CD14-positive monocyte (primary cell): ENCODE results near the gene LRRC61. TPM values are rescaled to one million over a fixed set of nuclear protein-coding genes. Genes with fewer than 3 reads are reported as not detected.
"Not testable (repeated sequence)": the region's sequence is repeated elsewhere in the genome, so short reads cannot be mapped to it uniquely, and the experiment has no call there.

Source experiments
- DNase-seq, 3 donors: peaks; one replicate each; pipeline ENCODE4 v3.0.0-alpha.2; 2011 to 2022
- H2AFZ ChIP-seq: 2 replicates; pipeline ENCODE4 v1.6.0; 2012; ENCODE audit warnings: mild to moderate bottlenecking, low read depth, low read length, inconsistent platforms; ENCODE audit not compliant: insufficient read depth, poor library complexity, severe bottlenecking
- H3K27ac ChIP-seq, 2 donors: 1 replicate in 1 of 2; 2 replicates in 1 of 2; pipeline ENCODE4 v1.5.1; 2012 to 2013; ENCODE audit warnings: low read length in 2 of 2, control low read depth in 1 of 2, inconsistent platforms in 1 of 2, low read depth in 1 of 2, mild to moderate bottlenecking in 1 of 2
- H3K27me3 ChIP-seq, 2 donors: one replicate each; pipeline versions ENCODE4 v1.6.0 to v1.6.1; 2011 to 2013; ENCODE audit warnings: low read length in 2 of 2; ENCODE audit not compliant: control insufficient read depth in 2 of 2, insufficient read depth in 2 of 2
- H3K36me3 ChIP-seq, 2 donors: replicated peaks in 1 of 2; 1 replicate in 1 of 2; 2 replicates in 1 of 2; pipeline versions ENCODE4 v1.5.1 to v1.6.1; 2012 to 2013; ENCODE audit warnings: low read length in 2 of 2, control low read depth in 1 of 2, inconsistent platforms in 1 of 2, mild to moderate bottlenecking in 1 of 2; ENCODE audit not compliant: insufficient read depth in 2 of 2, control insufficient read depth in 1 of 2
- H3K4me1 ChIP-seq, 2 donors: 1 replicate in 1 of 2; 2 replicates in 1 of 2; pipeline versions ENCODE4 v1.5.1 to v1.6.1; 2012 to 2013; ENCODE audit warnings: low read length in 2 of 2, control low read depth in 1 of 2, inconsistent platforms in 1 of 2, mild to moderate bottlenecking in 1 of 2, moderate library complexity in 1 of 2; ENCODE audit not compliant: insufficient read depth in 2 of 2, control insufficient read depth in 1 of 2
- H3K4me2 ChIP-seq: replicated peaks from 2 replicates; pipeline ENCODE3; 2012; ENCODE audit warnings: low read length, moderate library complexity, mild to moderate bottlenecking; ENCODE audit not compliant: poor library complexity, severe bottlenecking; ENCODE audit errors: extremely low read depth
- H3K4me3 ChIP-seq, 3 experiments: fragments of 200-600 bp in 1 of 3; sonication (generic) in 1 of 3; replicated peaks in 1 of 3; 1 replicate in 2 of 3; 2 replicates in 1 of 3; pipeline ENCODE4 v1.5.1; 2011 to 2013; ENCODE audit warnings: low read length in 3 of 3, mild to moderate bottlenecking in 3 of 3, control low read depth in 2 of 3, low read depth in 2 of 3, inconsistent platforms in 1 of 3, moderate library complexity in 1 of 3
- H3K79me2 ChIP-seq: 2 replicates; pipeline ENCODE4 v1.6.0; 2012; ENCODE audit warnings: mild to moderate bottlenecking, control low read depth, inconsistent platforms, low read length, moderate library complexity; ENCODE audit not compliant: insufficient read depth
- H3K9ac ChIP-seq: 2 replicates; pipeline ENCODE4 v1.6.0; 2017; ENCODE audit warnings: low read length, mild to moderate bottlenecking; ENCODE audit not compliant: insufficient read depth, poor library complexity, severe bottlenecking
- H3K9me3 ChIP-seq, 2 donors: replicated peaks in 1 of 2; 1 replicate in 1 of 2; 2 replicates in 1 of 2; pipeline versions ENCODE4 v1.5.1 to v1.6.1; 2012 to 2013; ENCODE audit warnings: low read length in 2 of 2, control low read depth in 1 of 2; ENCODE audit not compliant: control insufficient read depth in 1 of 2, insufficient read depth in 1 of 2
- H4K20me1 ChIP-seq: 2 replicates; pipeline ENCODE4 v1.6.0; 2012; ENCODE audit warnings: mild to moderate bottlenecking, low read length, control low read depth, moderate library complexity; ENCODE audit not compliant: insufficient read depth
- H3K27ac Mint-ChIP-seq, 7 donors: one replicate each; pipeline ENCODE4 v1.8.0; 2020; ENCODE audit warnings: mild to moderate bottlenecking in 7 of 7, mixed read lengths in 7 of 7, moderate library complexity in 6 of 7, inconsistent platforms in 2 of 7
- H3K27me3 Mint-ChIP-seq, 3 donors: one replicate each; pipeline ENCODE4 v1.8.0; 2021 to 2022; ENCODE audit warnings: low read depth in 3 of 3, mild to moderate bottlenecking in 3 of 3, mixed read lengths in 3 of 3, moderate library complexity in 3 of 3, inconsistent platforms in 1 of 3
- H3K36me3 Mint-ChIP-seq, 2 donors: one replicate each; pipeline ENCODE4 v1.8.0; 2020; ENCODE audit warnings: mixed read lengths in 2 of 2, inconsistent platforms in 1 of 2, mild to moderate bottlenecking in 1 of 2
- H3K4me1 Mint-ChIP-seq: one replicate; pipeline ENCODE4 v1.8.0; 2020; ENCODE audit warnings: mild to moderate bottlenecking, mixed read lengths
- H3K4me3 Mint-ChIP-seq, 2 donors: one replicate each; pipeline ENCODE4 v1.8.0; 2020; ENCODE audit warnings: mild to moderate bottlenecking in 2 of 2, mixed read lengths in 2 of 2, moderate library complexity in 1 of 2
- H3K9me3 Mint-ChIP-seq, 7 donors: one replicate each; pipeline ENCODE4 v1.8.0; 2020 to 2022; ENCODE audit warnings: mixed read lengths in 7 of 7, mild to moderate bottlenecking in 6 of 7, moderate library complexity in 6 of 7, inconsistent platforms in 2 of 7
- WGBS: methylation state at CpG from one replicate; pipeline ENCODE4 v1.1.5; 2013; ENCODE audit warnings: missing lambda C conversion rate; ENCODE audit not compliant: insufficient coverage; 5-methylcytosine and 5-hydroxymethylcytosine counted together
- intact Hi-C, 2 donors: fragments of 100-400 bp; cut with micrococcal nuclease; formaldehyde crosslinking; loops; one replicate each; pipeline versions ENCODE4 v1.15.0 to v1.15.1; 2023
- polyA plus RNA-seq, 3 donors: library from polyadenylated mRNA; depleted of rRNA in 1 of 3; unstranded in 2 of 3; stranded (reverse) in 1 of 3; fragments of 300-500 nt in 2 of 3; fragments of >200 nt in 1 of 3; fragmentation: Illumina TruSeq in 2 of 3; gene quantifications; 1 replicate in 2 of 3; 2 replicates in 1 of 3; pipeline ENCODE4 v1.2.3, GENCODE V29; 2012 to 2021

The LRRC61 gene
- polyA plus RNA-seq, 3 donors = 1.4 to 8.6 (median 5.7) TPM

GRCh38 chr7:150302908-150303310 is 20.2 kb upstream of the LRRC61 start:
- H3K27ac ChIP-seq, H3K4me3 ChIP-seq, DNase-seq, H3K27me3 Mint-ChIP-seq, H3K9me3 Mint-ChIP-seq, H3K27ac Mint-ChIP-seq, H3K9me3 ChIP-seq, H3K4me3 Mint-ChIP-seq, H4K20me1 ChIP-seq, H3K79me2 ChIP-seq, H3K36me3 Mint-ChIP-seq, intact Hi-C loops, H3K4me2 ChIP-seq, H3K27me3 ChIP-seq, H3K36me3 ChIP-seq, H3K4me1 ChIP-seq, H3K9ac ChIP-seq, H2AFZ ChIP-seq: not testable (repeated sequence)
- no CpG with 5 or more reads among the region's 1 CpG for WGBS
- peaks cover 22% of the 10 kb centered on the region for H3K4me1 Mint-ChIP-seq

GRCh38 chr7:150304499-150305258 is 18.5 kb upstream of the LRRC61 start:
- H3K4me3 Mint-ChIP-seq, DNase-seq, H2AFZ ChIP-seq, H3K9me3 ChIP-seq, H3K79me2 ChIP-seq, H3K4me3 ChIP-seq, H4K20me1 ChIP-seq, H3K9ac ChIP-seq, H3K36me3 Mint-ChIP-seq, H3K4me2 ChIP-seq, H3K27me3 Mint-ChIP-seq, H3K27ac Mint-ChIP-seq, H3K4me1 ChIP-seq, H3K27me3 ChIP-seq, H3K36me3 ChIP-seq, intact Hi-C loops, H3K27ac ChIP-seq: not testable (repeated sequence)
- no CpG with 5 or more reads among the region's 8 CpGs for whole genome bisulfite sequencing
- Mint-ChIP-seq H3K4me1 (peaks cover 19% of the 10 kb centered on the region), H3K9me3 (peaks cover 0 to 12% (median 5%) of the 10 kb centered on the region in 7 donors)

GRCh38 chr7:150305259-150305902 is 17.8 kb upstream of the LRRC61 start:
- H3K27me3 Mint-ChIP-seq, H3K9ac ChIP-seq, H3K4me1 ChIP-seq, H3K27me3 ChIP-seq, H3K36me3 Mint-ChIP-seq, H3K79me2 ChIP-seq, H3K4me3 ChIP-seq, H3K9me3 ChIP-seq, H3K27ac ChIP-seq, H2AFZ ChIP-seq, intact Hi-C loops, H3K4me3 Mint-ChIP-seq, DNase-seq, H4K20me1 ChIP-seq, H3K36me3 ChIP-seq, H3K4me2 ChIP-seq: not testable (repeated sequence)
- Mint-ChIP-seq H3K27ac (peak overlapping the region in 1 of 7 donors; percentile 49), H3K4me1 (peaks cover 14% of the 10 kb centered on the region), H3K9me3 (peaks cover 0 to 12% (median 5%) of the 10 kb centered on the region in 7 donors)
- 89% methylated on average over 3 of the region's 11 CpGs for WGBS

GRCh38 chr7:150305903-150306284 is 17.3 kb upstream of the LRRC61 start:
- H3K36me3 ChIP-seq, H2AFZ ChIP-seq, H4K20me1 ChIP-seq, H3K4me3 ChIP-seq, H3K9ac ChIP-seq, H3K36me3 Mint-ChIP-seq, H3K27me3 Mint-ChIP-seq, H3K9me3 ChIP-seq, H3K27ac ChIP-seq, H3K79me2 ChIP-seq, H3K4me3 Mint-ChIP-seq, DNase-seq, intact Hi-C loops, H3K4me2 ChIP-seq, H3K27me3 ChIP-seq, H3K4me1 ChIP-seq, H3K27ac Mint-ChIP-seq: not testable (repeated sequence)
- WGBS = no CpG with 5 or more reads among the region's 2 CpGs
- peaks cover 12% of the 10 kb centered on the region for H3K4me1 Mint-ChIP-seq
- H3K9me3 Mint-ChIP-seq = peaks cover 0 to 12% (median 5%) of the 10 kb centered on the region in 7 donors
